Activated T-cell treated with anti-CD3 and anti-CD28 coated beads, Interleukin-2, amount 50 U/mL, for 48 hours (primary cell): Measurements from ENCODE around the gene SNX11.

Source experiments
- DNase-seq, 2 experiments: peaks; one replicate each; pipeline ENCODE4 v3.0.0-alpha.2; 2020

The SNX11 gene

DNA sequence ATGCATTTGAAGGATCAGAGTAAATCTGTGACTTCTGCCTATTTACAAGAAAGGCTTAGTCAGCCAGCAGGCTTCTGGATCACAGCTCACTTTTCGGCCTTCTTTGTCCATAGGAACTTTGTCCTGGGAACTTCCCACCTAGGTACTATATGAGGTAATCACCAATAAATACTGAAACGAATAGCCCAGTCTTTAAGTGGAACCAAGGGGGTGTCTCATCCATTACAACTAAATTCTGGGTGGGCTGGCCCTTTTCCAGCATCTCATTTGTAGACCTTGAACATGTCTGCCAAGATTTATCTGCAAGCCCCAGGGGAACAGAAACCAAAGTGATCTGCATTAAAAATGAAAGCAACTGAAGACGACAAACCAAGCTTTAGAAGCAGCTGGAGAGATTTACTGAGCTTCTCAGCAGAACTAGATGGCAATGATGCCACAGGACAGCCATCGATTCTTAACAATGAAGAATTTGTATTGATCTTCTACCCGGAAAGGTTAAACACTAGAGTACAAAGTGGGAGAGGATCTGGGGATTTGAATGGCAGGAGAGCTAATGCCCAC, 55.5 kb downstream of the SNX11 start:
- DNase-seq, result no peak

DNA sequence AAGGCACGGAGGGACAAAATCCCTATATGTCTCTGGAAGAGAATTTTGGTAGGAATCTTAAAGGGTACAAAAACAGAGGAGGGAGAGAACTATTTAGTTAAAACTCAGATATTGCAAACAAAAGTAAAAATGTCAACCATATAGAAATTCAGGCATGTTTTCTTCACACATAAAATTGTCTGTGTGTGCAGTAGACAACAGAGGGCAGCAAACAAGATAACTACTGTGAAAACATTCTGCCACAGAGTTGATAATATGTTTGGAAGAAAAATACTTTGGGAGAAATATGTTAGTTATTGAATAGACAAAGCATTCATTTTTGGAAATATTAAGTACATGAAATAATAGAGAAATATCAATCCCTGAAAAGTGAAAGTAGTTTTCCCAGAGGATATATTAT, 56.2 kb downstream of the SNX11 start:
- no peak for DNase-seq

DNA sequence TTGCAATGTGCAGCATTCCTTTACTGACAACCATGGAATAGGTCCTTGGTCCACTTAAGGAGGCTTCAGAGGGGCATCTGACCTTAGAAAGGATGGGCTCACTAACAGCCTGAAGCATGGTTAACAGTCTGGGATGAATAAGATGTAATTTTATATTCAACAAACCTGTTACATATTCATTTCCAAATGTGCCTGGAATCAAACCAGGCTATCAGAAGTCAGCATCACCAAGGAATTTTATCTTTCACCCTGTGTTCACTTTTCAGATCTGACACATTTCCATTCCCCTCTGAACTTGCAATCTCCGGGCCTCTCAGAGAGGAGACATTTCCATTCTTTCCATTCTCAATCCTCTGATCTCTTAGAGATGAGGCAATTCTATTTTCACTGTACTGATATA, 62.4 kb downstream of the SNX11 start:
- DNase-seq, result no peak
